PFSK-1 (cell line): ENCODE data around the gene GGTLC1.

Experiments
- POLR2AphosphoS5 ChIP-seq: IDR thresholded peaks from 2 replicates; pipeline ENCODE4 v1.6.1; 2012; ENCODE audit warnings: low read depth, mild to moderate bottlenecking, control low read depth, low read length, moderate library complexity
- REST ChIP-seq, 2 experiments: IDR thresholded peaks; 2 replicates each; pipeline versions ENCODE4 v1.6.1 to v1.8.0; 2011 to 2012; ENCODE audit warnings: low read depth in 2 of 2, low read length in 2 of 2, control low read depth in 1 of 2, inconsistent platforms in 1 of 2, mild to moderate bottlenecking in 1 of 2, moderate library complexity in 1 of 2; ENCODE audit not compliant: insufficient read depth in 1 of 2
- SIN3A ChIP-seq: IDR thresholded peaks from 2 replicates; pipeline ENCODE4 v1.6.1; 2012; ENCODE audit warnings: mild to moderate bottlenecking, low read length, moderate library complexity, borderline replicate concordance; ENCODE audit not compliant: insufficient read depth
- TAF1 ChIP-seq: IDR thresholded peaks from 2 replicates; pipeline ENCODE4 v1.6.1; 2012; ENCODE audit warnings: low read length, control low read depth, borderline replicate concordance; ENCODE audit not compliant: insufficient read depth

GRCh38 chr20:24007758-24008157 is 19.2 kb upstream of the GGTLC1 start:
- TF ChIP-seq POLR2AphosphoS5 = no peak
- TF ChIP-seq SIN3A = no peak
- no peak for TF ChIP-seq TAF1
- no peak for TF ChIP-seq REST (IDR thresholded peaks at IDR 0.05; ENCODE audit: insufficient read depth in 1 of 2, low read depth in 2 of 2, low read length in 2 of 2)
